Neural cell (in vitro differentiated cells): ENCODE data around the gene ZNF467. TPM values are rescaled to one million over a fixed set of nuclear protein-coding genes. Genes with fewer than 3 reads are reported as not detected.

ENCODE experiments used
- H2AFZ ChIP-seq: fragments of 200-600, 300-800 bp; sonication (generic), shearing (Covaris generic); 2 replicates; pipeline ENCODE4 v1.6.0; 2014; ENCODE audit warnings: low read depth, mild to moderate bottlenecking, antibody characterized with exemption, low read length, moderate library complexity
- H3F3A ChIP-seq: fragments of 200-600 bp; shearing (Covaris generic); 2 replicates; pipeline ENCODE4 v1.6.1; 2016; ENCODE audit warnings: mild to moderate bottlenecking, moderate library complexity, mixed read lengths, antibody characterized with exemption, low read length; ENCODE audit not compliant: insufficient read depth, poor library complexity, severe bottlenecking
- H3K27ac ChIP-seq: fragments of 200-600, 300-800 bp; sonication (generic), shearing (Covaris generic); 2 replicates; pipeline ENCODE4 v1.5.1; 2014; ENCODE audit warnings: mild to moderate bottlenecking, low read length, moderate library complexity
- H3K27me3 ChIP-seq: fragments of 300-800, 200-600 bp; sonication (generic), shearing (Covaris generic); 2 replicates; pipeline ENCODE4 v1.6.0; 2014; ENCODE audit warnings: mild to moderate bottlenecking, low read depth, low read length, moderate library complexity; ENCODE audit not compliant: insufficient read depth
- H3K36me3 ChIP-seq: fragments of 300-800, 200-600 bp; sonication (generic), shearing (Covaris generic); 2 replicates; pipeline ENCODE4 v1.5.1; 2014; ENCODE audit warnings: mild to moderate bottlenecking, antibody characterized with exemption, low read length, moderate library complexity; ENCODE audit not compliant: insufficient read depth
- H3K4me2 ChIP-seq: fragments of 300-800, 200-600 bp; sonication (generic), shearing (Covaris generic); 2 replicates; pipeline ENCODE4 v1.6.0; 2014; ENCODE audit warnings: mild to moderate bottlenecking, low read length
- H3K4me3 ChIP-seq: fragments of 300-800, 200-600 bp; sonication (generic), shearing (Covaris generic); 2 replicates; pipeline ENCODE4 v1.5.1; 2014; ENCODE audit warnings: mild to moderate bottlenecking, low read length, moderate library complexity
- H3K79me2 ChIP-seq: fragments of 200-600 bp; shearing (Covaris generic); replicated peaks from 2 replicates; pipeline ENCODE4 v1.6.0; 2014; ENCODE audit warnings: mild to moderate bottlenecking, low read length, moderate library complexity; ENCODE audit not compliant: insufficient read depth
- H3K9ac ChIP-seq: fragments of 300-800, 200-600 bp; sonication (generic), shearing (Covaris generic); 2 replicates; pipeline ENCODE4 v1.6.1; 2016; ENCODE audit warnings: mild to moderate bottlenecking, low read length, mixed read lengths
- H3K9me2 ChIP-seq: fragments of 200-600 bp; shearing (Covaris generic); 2 replicates; pipeline ENCODE4 v1.6.1; 2016; ENCODE audit warnings: mild to moderate bottlenecking, low read length, mixed read lengths; ENCODE audit not compliant: insufficient read depth
- H3K9me3 ChIP-seq: fragments of 200-600, 300-800 bp; sonication (generic), shearing (Covaris generic); 2 replicates; pipeline ENCODE4 v1.6.1; 2016; ENCODE audit warnings: mild to moderate bottlenecking, mixed run types, low read length, moderate library complexity, mixed read lengths
- H4K20me1 ChIP-seq: fragments of 200-600 bp; shearing (Covaris generic); 2 replicates; pipeline ENCODE4 v1.6.1; 2016; ENCODE audit warnings: mild to moderate bottlenecking, mixed run types; ENCODE audit not compliant: insufficient read depth
- EP300 ChIP-seq: fragments of 450-650 bp; conservative IDR thresholded peaks from 2 replicates; pipeline ENCODE4 v1.6.1; 2014; ENCODE audit warnings: antibody characterized with exemption, mild to moderate bottlenecking, moderate library complexity; ENCODE audit not compliant: poor library complexity, severe bottlenecking
- EZH2 ChIP-seq: fragments of 200-600, 300-800 bp; shearing (Covaris generic), sonication (generic); IDR thresholded peaks from 2 replicates; pipeline ENCODE4 v1.6.1; 2014; ENCODE audit warnings: antibody characterized with exemption, low read length, borderline replicate concordance, mild to moderate bottlenecking; ENCODE audit not compliant: insufficient read depth, poor library complexity, severe bottlenecking
- MXI1 ChIP-seq: fragments of 450-650 bp; conservative IDR thresholded peaks from 2 replicates; pipeline ENCODE4 v1.6.1; 2014; ENCODE audit warnings: antibody characterized with exemption, mild to moderate bottlenecking; ENCODE audit not compliant: poor library complexity, severe bottlenecking
- POLR2AphosphoS5 ChIP-seq: IDR thresholded peaks from 2 replicates; pipeline ENCODE4 v1.6.1; 2012
- RAD21 ChIP-seq: fragments of 450-650 bp; conservative IDR thresholded peaks from 2 replicates; pipeline ENCODE4 v1.6.1; 2014; ENCODE audit warnings: antibody characterized with exemption, mild to moderate bottlenecking, moderate library complexity
- SMC3 ChIP-seq: fragments of 450-650 bp; conservative IDR thresholded peaks from 2 replicates; pipeline ENCODE4 v1.6.1; 2014; ENCODE audit warnings: antibody characterized with exemption, mild to moderate bottlenecking, moderate library complexity; ENCODE audit not compliant: poor library complexity
- TAF1 ChIP-seq: IDR thresholded peaks from 2 replicates; pipeline ENCODE4 v1.6.1; 2012; ENCODE audit warnings: low read depth
- polyA plus RNA-seq: library from polyadenylated mRNA; depleted of rRNA; stranded (reverse); fragments of >200 nt; gene quantifications from 2 replicates; pipeline ENCODE4 v1.2.3, GENCODE V29; 2014
- TF ChIP-seq, protein P1 (sequence below): IDR thresholded peaks from 2 replicates; pipeline ENCODE4 v1.6.1; 2012; ENCODE audit warnings: borderline replicate concordance
- TF ChIP-seq, protein P2 (sequence below): fragments of 450-650 bp; IDR thresholded peaks from 2 replicates; pipeline ENCODE4 v1.5.1; 2014; ENCODE audit warnings: antibody characterized with exemption, mild to moderate bottlenecking, moderate library complexity; ENCODE audit not compliant: poor library complexity, severe bottlenecking

The ZNF467 gene
- polyA plus RNA-seq, 1 donor from 2014 or later = 11.9 TPM

DNA sequence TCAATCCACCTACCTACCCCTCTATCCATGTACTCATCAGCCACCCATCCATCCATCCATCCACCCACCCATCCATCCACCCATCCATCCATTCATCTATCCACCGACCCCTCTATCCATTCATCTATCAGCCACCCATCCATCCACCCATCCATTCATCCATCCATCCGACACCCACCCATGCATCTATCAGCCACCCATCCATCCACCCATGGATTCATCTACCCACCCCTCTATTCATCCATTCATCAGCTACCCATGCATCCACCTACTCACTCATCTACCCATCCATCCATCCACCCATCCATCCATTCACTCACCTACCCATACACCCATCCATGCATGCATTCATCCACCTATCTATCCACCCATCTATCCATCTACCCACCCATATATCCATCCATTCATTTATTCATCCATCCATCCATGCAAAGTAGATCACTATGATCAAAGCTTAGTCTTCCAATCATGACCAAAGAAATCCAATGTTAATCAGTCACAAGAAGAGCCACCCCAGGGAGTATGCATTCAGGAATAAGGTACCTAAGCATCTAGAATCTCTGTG is 27.7 kb upstream of the ZNF467 start:
- TF ChIP-seq SMC3 (no peak), POLR2AphosphoS5 (no peak), EP300 (no peak), TAF1 (no peak), EZH2 (no peak), MXI1 (no peak), RAD21 (no peak)
- TF ChIP-seq, protein P1, sequence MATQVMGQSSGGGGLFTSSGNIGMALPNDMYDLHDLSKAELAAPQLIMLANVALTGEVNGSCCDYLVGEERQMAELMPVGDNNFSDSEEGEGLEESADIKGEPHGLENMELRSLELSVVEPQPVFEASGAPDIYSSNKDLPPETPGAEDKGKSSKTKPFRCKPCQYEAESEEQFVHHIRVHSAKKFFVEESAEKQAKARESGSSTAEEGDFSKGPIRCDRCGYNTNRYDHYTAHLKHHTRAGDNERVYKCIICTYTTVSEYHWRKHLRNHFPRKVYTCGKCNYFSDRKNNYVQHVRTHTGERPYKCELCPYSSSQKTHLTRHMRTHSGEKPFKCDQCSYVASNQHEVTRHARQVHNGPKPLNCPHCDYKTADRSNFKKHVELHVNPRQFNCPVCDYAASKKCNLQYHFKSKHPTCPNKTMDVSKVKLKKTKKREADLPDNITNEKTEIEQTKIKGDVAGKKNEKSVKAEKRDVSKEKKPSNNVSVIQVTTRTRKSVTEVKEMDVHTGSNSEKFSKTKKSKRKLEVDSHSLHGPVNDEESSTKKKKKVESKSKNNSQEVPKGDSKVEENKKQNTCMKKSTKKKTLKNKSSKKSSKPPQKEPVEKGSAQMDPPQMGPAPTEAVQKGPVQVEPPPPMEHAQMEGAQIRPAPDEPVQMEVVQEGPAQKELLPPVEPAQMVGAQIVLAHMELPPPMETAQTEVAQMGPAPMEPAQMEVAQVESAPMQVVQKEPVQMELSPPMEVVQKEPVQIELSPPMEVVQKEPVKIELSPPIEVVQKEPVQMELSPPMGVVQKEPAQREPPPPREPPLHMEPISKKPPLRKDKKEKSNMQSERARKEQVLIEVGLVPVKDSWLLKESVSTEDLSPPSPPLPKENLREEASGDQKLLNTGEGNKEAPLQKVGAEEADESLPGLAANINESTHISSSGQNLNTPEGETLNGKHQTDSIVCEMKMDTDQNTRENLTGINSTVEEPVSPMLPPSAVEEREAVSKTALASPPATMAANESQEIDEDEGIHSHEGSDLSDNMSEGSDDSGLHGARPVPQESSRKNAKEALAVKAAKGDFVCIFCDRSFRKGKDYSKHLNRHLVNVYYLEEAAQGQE = no peak
- TF ChIP-seq, protein P2, sequence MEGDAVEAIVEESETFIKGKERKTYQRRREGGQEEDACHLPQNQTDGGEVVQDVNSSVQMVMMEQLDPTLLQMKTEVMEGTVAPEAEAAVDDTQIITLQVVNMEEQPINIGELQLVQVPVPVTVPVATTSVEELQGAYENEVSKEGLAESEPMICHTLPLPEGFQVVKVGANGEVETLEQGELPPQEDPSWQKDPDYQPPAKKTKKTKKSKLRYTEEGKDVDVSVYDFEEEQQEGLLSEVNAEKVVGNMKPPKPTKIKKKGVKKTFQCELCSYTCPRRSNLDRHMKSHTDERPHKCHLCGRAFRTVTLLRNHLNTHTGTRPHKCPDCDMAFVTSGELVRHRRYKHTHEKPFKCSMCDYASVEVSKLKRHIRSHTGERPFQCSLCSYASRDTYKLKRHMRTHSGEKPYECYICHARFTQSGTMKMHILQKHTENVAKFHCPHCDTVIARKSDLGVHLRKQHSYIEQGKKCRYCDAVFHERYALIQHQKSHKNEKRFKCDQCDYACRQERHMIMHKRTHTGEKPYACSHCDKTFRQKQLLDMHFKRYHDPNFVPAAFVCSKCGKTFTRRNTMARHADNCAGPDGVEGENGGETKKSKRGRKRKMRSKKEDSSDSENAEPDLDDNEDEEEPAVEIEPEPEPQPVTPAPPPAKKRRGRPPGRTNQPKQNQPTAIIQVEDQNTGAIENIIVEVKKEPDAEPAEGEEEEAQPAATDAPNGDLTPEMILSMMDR = no peak
- Histone ChIP-seq H3K27me3 (no peaks in the 10 kb centered on the region), H4K20me1 (no peaks in the 10 kb centered on the region), H3K9me3 (no peaks in the 10 kb centered on the region), H3K27ac (no peak overlapping the region), H3K79me2 (no peaks in the 10 kb centered on the region), H3K9ac (no peak overlapping the region), H2AFZ (no peak overlapping the region), H3K9me2 (no peaks in the 10 kb centered on the region), H3K4me2 (no peak overlapping the region), H3K4me3 (no peak overlapping the region), H3F3A (no peaks in the 10 kb centered on the region), H3K36me3 (no peaks in the 10 kb centered on the region)

DNA sequence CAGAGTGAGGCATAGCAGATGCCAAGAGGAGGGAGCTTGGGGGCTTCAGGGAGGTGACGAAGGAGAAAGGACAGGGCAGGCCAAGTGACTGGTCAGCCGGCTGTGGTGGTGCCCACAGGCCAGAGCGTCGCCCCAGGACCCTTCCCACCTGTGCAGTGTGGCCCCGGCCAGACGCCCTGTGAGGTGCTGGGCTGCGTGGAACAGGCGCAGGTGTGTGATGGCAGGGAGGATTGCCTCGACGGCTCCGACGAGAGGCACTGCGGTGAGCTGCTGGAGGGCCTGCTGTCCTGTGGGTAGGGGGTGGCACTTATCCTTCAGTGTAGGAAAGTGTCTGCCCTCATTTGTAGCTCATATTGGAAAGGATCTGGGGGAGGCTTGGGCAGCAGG is 26.8 kb upstream of the ZNF467 start:
- TF ChIP-seq EZH2 = no peak
- no peak for TF ChIP-seq EP300
- TF ChIP-seq, protein P2 = no peak
- TF ChIP-seq MXI1 = no peak
- TF ChIP-seq, protein P1 = no peak
- TF ChIP-seq RAD21 = no peak
- no peak for TF ChIP-seq TAF1
- TF ChIP-seq POLR2AphosphoS5 = no peak
- no peak for TF ChIP-seq SMC3
- H3K9me2 ChIP-seq = no peaks in the 10 kb centered on the region
- H3K9ac ChIP-seq = no peak overlapping the region
- H3K4me3 ChIP-seq = no peak overlapping the region
- H2AFZ ChIP-seq = no peak overlapping the region
- H3K4me2 ChIP-seq = no peak overlapping the region
- no peaks in the 10 kb centered on the region for H3F3A ChIP-seq
- H3K9me3 ChIP-seq = no peaks in the 10 kb centered on the region
- H3K79me2 ChIP-seq = no peaks in the 10 kb centered on the region
- no peak overlapping the region for H3K27ac ChIP-seq
- no peaks in the 10 kb centered on the region for H3K27me3 ChIP-seq
- H4K20me1 ChIP-seq = no peaks in the 10 kb centered on the region
- H3K36me3 ChIP-seq = no peaks in the 10 kb centered on the region
